NCI-H2029 (cell line): ENCODE data around the gene UBE3D.
"Not testable (repeated sequence)": the region's sequence is repeated elsewhere in the genome, so short reads cannot be mapped to it uniquely, and the experiment has no call there.

Experiments
- DNase-seq: peaks from one replicate; lab custom pipeline; 2025; lab: John Stamatoyannopoulos, UW

The UBE3D gene

DNA sequence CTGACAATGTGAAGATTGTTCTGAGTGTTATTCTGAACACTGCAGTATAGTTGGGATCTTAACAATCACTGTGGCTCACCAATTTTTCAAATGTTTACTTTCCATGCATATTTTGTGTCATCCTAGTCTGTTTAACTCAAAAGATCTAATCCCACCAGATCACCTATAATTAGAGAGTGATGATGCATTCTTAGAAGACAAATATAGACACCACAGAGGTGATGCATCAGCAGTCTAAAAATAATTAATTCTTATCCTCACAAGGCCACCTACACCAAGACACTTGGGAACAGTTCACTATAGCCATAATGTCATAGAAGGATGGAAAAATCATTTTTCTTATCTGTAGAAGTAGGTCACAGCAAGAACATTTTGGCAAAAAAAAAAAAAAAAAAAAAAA is 154.8 kb downstream of the UBE3D start:
- DNase-seq: no peak

DNA sequence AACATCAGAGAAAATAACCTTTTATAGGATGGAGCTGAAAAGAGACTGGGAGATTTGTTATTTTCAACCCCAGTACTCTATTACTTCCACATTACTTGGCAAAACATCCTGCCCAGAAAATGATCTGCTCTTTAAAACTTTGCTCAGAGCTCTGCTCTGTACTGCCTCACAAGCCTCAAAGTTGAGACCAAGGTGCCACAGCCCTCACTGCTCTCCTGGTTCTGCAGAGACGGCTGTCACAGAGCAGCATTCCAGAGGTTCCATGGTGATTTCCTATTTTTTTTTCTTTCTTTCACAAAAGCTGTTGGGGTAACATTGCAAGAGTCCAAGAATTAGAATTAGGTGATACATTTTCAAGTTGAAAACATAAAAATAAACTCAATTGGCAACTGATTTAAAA is 155.2 kb downstream of the UBE3D start:
- DNase-seq: no peak

DNA sequence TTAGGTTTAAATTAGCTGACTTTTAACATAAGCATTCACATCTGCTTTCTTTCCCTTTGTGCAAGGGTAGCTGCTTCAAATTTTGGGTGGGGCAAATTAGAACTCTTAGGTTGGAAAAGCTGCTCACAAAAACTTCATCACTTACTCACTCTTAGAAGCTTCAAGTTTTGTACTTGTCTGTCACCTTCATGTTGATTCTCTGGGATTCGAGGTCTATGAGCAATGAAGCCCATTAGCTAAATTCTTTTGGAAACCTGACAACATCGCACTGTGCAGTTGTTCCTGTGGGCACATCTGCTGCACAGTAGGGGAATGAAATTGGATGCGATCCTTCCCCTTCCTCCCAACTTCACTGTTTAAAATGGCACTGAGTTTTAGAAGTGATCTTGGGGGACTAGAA is 156.1 kb downstream of the UBE3D start:
- no peak for DNase-seq

DNA sequence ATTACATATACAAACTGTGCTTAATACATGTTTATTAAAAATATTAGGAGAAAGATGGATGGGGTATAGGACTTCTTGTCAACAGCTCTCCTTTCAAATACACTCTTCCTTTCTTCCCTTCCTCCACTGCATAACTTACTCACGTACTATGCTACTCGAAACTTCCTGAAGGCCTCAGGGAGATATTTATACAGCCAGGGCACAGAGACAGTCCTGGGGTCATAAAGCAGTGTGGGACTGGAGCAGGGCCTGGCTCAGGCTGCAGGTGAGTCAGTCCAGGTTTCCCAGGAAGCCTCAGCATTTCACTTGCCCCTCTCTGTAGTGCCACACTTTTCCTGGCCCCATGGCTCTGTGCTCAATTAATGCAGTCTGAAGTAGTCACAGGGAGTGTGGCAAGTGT is 157.0 kb downstream of the UBE3D start:
- no peak for DNase-seq

DNA sequence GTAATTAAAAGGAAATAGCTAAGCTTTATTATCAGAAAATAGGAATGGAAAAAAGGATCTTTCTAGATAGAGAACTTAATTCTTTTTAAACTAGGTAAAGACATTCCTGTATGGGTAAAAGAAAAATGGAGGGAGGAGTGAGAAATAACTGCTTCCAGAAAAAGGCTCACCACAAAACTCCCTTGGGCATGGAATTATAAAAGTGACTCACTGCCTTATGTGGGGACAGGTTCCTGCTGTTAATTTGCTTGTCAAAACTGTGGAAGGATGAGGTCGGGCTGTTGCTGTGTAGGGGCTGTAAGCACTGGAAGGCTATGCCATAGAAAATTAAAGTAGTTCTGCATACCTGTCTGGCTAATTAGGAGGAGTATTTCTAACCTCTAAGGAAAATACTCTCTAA is 158.7 kb downstream of the UBE3D start:
- no peak for DNase-seq

DNA sequence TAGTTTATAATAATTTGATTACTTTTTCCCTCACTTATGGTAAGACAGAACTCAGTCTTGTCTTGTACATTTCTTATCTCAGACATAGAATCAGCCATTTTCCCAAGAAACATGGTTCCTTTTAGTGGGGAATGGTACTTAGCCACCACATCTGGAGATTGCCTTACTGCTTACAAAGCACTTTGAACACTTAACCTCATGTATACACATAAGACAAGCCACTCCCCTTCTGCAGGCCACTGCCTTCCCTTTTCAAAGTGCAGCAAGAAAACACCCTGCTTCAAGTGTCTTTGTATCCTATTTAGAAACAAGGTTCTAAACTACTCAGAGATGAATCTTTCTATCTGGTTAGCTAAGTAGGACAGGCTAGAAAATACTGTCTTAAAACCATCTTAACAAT is 159.2 kb downstream of the UBE3D start:
- peak; percentile 14 for DNase-seq

DNA sequence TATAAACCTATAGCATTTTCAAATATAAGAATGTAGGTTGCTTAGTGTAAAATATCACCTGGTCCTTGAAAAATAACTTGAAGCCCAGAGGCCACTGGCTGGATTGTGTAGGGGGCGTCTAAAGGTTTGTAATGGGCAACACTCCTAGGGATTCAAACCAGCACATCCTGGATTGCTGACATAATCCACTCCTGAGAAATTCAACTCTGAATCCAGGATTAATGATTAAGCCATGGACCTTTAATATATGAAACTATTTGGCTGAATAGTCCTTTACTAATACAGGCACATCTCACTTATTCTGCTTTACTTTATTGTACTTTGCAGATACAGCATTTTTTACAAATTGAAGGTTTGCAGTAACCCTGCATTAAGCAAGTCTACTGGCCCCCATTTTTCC is 160.8 kb downstream of the UBE3D start:
- no peak for DNase-seq

DNA sequence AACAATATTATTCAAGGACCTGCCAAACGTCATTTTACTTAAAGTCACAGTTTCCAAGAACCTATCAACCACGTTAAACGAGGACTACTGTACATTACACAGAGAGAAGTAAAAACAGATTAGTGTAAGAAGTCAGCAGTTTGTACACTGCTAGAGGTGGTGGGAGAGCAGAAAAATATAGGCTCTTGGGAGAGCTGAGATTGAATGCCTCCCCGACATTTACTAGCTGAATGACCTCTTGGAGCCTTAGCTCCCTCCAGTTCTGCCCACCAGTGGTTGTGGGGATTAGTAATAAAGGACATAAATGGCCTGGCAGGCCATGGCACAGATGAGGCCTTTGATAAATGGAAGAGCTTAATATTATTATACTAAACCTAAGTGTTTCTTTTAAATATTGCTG is 161.4 kb downstream of the UBE3D start:
- no peak for DNase-seq

DNA sequence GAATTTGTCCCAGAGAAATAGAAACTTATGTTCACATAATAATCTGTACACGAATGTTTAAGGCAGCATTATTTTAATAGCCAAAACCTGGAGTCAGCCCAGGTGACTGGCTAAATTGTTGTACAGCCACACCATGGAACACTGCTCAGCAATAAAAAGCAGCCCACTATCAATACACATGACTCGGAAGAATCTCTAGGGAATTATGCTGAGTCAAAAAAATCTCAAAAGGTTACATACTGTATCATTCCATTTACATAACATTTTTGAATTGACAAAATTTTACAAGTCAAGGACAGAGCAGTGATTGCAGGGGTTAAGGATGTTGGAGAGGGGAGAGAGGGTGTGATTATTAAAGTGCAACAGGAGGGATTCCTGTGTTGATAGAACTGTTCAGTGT is 163.4 kb downstream of the UBE3D start:
- DNase-seq: no peak

DNA sequence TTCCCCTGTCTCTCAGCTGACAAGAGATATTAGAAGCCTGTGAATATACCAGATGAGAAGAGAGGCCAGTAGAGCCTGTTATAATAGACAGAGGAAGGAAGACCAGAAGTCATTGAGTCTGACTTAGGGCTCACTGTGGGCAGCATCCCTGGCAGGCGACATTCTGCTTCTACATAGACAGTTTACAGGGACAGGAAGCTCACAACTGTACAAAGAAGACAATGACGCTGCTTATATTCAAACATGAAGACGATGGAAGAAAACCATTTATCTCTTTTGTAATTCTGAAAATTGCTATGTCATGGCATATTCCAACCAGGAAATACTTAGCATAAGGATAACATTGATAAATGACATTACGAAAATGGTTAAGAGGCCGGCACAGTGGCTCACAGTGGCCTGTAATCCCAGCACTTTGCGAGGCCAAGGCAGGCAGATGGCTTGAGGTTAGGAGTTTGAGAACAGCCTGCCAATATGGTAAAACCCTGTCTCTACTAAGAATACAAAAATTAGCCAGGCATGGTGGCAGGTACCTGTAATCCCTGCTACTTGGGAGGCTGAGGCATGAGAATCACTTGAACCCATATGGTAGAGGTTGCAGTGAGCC is 170.9 kb downstream of the UBE3D start:
- no peak for DNase-seq

DNA sequence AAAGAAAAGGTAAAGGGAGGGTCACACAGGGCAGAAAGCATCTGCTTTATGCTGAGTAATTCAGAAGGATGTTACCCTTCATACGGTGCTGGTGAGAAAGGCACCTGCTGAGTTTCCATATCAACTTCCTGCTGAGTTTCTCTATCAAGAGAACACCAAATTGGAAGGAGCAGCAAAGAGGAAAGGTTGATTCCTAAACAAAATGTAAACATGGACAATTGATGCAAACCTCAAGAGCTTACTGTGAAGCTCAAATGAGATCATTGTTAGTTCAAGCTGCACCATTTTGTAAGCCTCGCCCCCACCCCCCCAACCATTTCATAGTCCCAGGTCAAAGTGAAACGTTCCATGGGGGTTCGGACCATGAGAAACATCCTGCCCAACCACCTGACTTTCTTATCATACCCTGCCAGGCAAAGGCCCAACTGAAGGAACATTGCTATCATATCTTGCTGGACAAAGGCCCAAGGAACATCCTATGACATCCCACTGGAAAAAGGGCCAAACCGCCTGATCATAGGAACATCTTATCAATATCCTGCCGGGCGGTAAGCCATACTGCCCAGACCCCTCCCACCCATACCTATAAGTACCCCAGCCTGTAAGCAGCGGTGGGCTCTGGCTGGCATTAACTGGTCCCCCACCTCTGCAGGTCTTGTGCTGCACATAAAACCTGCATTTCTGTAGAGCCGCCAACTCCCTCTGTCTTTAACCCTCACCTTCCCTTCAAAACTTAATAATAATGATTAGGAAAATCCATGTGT is 171.6 kb downstream of the UBE3D start:
- no peak for DNase-seq

DNA sequence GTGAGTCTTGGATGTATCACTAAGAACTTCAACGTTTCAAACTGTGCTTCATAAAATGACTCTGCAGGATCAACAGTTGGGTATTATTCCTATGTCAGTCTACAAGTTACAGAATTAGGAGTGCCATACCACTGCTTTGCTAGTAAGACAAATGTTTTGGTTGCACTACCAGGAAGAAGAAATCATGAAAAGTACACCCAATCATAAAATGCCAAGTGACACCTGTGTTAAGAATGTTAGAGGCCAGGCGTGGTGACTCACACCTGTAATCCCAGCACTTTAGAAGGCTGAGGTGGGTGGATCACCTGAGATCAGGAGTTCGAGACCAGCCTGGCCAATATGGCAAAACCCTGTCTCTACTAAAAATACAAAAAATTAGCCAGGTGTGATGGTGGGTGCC is 174.1 kb downstream of the UBE3D start:
- DNase-seq: not testable (repeated sequence)

DNA sequence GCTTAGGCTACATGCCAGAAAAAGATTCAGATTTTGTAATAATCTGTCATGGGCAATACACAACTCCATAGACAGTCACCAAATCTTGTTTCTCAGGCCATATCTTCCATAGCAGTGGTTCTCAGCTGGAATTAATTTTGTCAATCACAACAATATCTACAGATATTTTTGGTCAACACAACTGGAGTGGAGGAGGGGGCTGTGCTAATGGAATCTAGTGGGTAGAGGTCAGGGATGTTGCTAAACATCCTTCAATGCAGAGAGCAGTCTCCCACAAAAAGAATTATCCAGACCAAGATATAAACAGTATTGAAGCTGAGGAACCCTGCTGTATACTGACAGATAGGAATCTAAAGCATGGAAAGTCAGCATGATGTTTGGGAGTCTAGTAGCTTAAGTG is 174.6 kb downstream of the UBE3D start:
- DNase-seq: no peak

DNA sequence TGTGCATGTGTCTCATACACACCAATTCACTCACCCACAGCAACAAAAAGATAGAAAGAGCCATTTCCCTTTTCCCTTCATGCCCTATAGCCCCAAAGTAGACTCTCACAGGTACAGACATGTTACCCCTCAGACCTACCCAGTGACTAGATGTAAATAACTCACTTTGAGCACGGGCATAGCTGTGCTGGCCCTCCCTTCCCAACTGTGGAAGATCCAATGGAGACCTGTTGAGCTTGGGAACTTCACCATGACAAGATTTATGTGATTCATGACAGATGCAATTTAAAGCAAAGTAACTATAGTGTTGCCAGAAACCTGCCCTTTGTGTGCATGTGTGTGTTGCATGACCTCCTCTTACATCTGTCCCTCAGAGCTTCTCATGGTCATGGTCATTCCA is 175.4 kb downstream of the UBE3D start:
- no peak for DNase-seq

DNA sequence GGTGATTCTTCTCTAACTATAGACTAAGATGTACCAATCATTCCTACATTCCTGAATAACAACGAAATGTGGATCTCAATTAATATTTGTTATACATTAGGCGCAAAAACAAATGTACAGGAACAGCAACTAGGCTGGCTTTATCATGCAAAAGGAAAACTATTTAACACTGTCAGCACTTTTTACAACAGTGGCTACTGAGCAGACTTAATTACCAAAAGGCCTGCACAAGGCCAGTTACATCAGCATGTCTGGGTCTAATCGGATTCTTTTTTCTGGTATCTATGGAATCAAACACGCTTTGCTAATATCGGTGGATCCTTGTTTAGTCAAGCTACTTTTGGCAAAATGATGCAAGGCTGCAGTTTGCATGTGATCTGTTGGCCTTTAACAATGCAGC is 176.5 kb downstream of the UBE3D start:
- no peak for DNase-seq

DNA sequence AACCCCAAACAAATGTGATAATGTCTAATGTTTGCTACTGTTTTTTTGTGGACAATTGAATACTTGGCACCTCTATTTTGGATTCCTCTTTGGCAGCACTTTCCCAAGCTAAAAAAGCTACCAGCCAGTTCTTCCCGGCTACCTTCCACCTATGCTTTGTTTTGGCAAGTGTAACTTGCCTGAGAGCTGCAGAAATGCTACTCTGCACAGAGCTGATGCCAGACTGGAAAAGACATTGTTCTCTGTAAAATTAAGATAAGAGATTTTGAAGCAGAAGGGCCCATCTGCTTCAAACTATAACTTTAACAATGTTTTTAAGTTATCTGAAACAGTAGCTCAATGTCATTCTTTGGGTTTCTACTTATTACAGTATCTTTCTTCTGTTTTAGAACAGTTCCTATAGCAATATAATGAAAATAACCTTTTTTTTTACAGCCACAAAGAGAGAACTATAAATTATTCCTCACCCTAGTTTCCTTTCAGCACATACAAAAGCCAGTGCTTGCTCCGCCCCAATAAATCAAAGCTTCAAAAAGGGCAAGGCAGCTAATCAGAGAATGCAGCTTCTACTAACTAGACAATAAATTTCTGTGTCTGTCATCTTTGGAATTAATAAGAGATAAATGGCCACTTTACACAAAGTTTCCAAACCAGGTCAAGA is 183.1 kb downstream of the UBE3D start:
- no peak for DNase-seq

DNA sequence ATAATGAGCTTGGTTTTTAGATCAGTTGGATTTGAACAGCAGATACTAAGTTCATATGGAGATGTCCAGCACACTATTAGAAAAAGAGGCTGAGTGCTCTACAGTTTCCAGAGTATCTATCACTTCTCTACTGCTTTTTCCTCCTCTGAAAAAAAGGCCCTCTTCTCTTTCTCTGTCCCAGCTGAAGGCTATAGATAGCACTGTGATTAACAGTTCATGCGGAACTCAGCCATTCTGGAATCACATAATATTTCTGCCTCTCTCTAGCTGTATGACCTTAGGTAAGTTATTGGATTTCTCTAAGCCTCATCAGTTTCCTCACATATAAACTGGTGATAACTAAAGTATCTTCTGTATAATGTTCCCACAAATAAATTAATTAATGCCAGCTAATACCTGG is 184.1 kb downstream of the UBE3D start:
- DNase-seq: no peak

DNA sequence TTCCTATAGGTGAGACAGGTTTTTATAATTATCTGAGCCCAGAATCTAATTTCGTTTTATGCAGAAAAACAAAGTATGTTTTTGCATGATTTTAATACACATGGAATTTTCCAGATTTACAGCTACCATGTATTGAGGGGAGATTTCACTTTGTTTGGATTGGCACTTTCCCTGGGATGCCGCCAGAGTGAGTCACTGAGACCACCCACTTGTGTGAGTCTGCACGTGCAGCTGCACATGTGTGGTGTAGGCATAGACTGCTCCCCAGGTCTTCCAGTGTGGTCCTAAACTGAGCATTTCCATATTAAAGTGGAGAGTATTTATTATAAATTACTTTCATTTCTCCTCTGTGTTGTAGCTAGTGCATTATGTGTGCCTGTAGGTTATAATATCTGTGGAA is 186.8 kb downstream of the UBE3D start:
- DNase-seq: no peak

DNA sequence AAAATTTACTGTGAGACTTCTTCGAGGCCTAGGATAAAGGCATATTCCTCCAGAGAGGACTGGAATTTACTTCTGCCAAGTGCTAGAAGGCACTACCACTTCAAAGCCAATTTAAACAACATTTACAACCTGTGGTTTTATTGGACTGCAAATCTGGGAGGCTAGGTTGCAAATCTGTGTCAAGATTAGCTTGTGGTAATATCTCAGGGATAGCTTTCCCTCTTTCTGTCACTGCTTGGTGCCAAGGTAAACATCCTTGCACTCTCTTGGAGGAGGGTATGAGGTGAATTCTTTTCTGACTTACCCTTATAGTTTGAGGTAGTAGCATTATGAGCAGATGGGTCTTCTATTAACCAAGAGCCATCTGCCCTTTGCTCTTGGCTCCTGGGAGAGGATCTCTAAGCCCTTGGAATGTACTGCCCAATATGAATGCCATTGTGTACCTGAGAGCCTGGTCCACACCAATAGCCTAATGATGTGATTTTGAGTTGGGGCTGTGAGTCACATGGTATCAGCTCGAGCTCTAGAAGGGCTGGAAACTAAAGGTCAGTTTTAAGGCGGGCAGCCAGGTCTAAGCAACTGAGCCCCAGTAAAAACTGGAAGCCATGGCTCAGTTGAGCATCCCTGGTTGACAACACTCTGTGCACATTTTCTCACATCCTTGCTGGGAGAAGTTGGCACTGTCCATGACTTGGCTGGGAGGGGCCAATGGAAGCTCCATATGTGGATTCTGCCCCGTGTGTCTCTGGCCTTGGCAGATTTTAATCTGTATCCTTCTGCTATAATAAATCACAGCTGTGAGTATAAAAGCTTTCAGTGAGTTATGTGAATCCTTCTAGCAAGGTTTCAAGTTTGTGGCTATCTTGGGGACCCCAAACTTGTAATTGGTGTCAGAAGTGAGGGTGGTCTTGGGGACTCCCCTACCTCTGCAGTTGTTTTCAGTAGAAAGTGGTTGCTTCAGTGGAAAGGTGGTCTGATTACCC is 188.1 kb downstream of the UBE3D start:
- DNase-seq: no peak

DNA sequence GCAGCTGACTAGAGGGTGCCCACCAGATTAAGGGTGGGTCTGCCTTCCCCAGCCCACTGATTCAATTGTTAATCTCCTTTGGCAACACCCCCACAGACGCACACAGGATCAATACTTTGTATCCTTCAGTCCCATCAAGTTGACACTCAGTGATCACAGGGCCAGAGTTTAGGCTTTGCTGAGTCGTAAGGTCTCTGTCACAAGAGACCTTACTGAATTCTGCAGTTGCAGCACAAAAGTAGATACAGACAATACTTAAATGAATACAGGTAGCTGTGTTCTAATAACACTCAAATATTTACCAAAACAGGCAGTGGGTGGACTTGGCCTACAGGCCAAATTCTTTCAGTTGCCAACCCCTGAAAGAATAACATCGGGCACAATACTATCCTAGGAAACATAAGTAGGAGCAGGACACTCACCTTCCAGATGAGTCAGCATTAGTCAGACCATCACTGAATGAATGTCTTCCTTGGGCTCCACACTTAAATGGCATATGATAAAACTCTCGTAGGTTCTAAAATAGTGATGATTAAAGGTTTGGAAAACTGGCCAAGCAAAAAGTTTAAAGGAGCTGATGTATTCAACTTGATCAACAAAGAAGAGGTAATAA is 190.0 kb downstream of the UBE3D start:
- DNase-seq: no peak

DNA sequence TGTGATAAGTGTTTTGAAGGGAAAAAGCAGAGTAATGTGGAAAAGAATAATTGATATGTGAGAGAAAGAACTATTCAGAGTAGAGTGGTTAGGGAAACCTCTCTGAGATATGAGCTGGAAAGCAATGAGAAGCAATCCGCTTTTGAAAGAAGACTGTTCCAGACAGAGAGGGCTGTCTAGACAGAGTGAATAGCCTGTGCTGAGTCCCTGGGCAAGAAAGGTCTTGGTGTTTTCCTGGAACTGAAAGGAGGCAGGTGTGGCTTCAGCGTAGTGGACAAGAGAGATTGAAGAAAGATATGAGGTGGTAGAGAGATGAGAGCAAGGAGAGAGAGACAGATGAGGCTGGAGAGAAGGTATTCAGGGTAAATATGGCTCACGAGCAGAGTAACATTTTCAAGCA is 190.8 kb downstream of the UBE3D start:
- DNase-seq: no peak

DNA sequence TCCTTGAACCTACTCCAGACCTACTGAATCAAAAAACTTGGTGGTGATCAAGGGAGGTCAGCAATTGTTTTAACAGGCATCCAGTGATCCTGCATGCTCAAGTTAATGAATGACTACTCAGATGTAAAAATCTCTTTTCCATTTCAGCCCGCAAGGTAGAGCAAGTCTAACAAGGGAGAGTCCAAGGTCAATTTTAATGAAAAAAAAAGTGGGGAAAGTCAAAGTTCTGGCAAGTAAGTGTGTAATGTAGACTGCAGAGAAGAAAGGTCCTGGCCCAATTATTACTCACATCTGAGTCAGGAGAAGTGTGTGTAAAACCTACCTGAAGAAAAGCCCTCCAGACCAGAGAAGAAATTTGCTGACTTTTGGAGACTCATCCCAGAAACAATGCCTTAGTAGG is 193.5 kb downstream of the UBE3D start:
- no peak for DNase-seq
